ENCODE data around the gene VAMP5.
A peak's percentile ranks its signal among the peaks of the same experiment; 100 is the strongest.

VAMP5 gene

GRCh38 chr2:85540133-85540648 is 44.0 kb upstream of the VAMP5 start:
- H3K27me3 ChIP-seq (ENCODE audit: control insufficient read depth, low read length): no peaks in the 10 kb centered on the region
- peaks cover 37% of the 10 kb centered on the region for H3K4me1 ChIP-seq (ENCODE audit: control insufficient read depth, low read length)
- no peaks in the 10 kb centered on the region for H3K9me3 ChIP-seq (ENCODE audit: control insufficient read depth, insufficient read depth, low read length)
- no peaks in the 10 kb centered on the region for H3K9me2 ChIP-seq (replicated peaks; ENCODE audit: control insufficient read depth, low read length)
- H3K4me2 ChIP-seq (ENCODE audit: low read length): peak overlapping the region; percentile 98
- peaks cover 51% of the 10 kb centered on the region for H3F3A ChIP-seq (ENCODE audit: control insufficient read depth, insufficient read depth)
- peak overlapping the region; percentile 91 for H3K27ac ChIP-seq (ENCODE audit: low read depth, low read length)
- H4K20me1 ChIP-seq (ENCODE audit: control insufficient read depth, insufficient read depth, low read depth, low read length): peaks cover 34% of the 10 kb centered on the region
- peaks cover 80% of the 10 kb centered on the region for H3K36me3 ChIP-seq (ENCODE audit: control insufficient read depth, low read length)
- TF ChIP-seq EZH2phosphoT487 (IDR thresholded peaks at IDR 0.05; ENCODE audit: borderline replicate concordance, low read length) (no peak), CTCF (IDR thresholded peaks at IDR 0.05; ENCODE audit: low read depth, low read length, poor library complexity, severe bottlenecking) (no peak)
- peaks cover 68% of the 10 kb centered on the region for H3K79me2 ChIP-seq (ENCODE audit: control insufficient read depth, low read length)
- H3K4me3 ChIP-seq (ENCODE audit: low read length): peak overlapping the region; percentile 100

- H3K9me3 ChIP-seq (ENCODE audit: control insufficient read depth, insufficient read depth, low read length): no peaks in the 10 kb centered on the region
- peak overlapping the region; percentile 100 for H3K4me3 ChIP-seq (ENCODE audit: low read length)
- H3K4me2 ChIP-seq (ENCODE audit: low read length): peak overlapping the region; percentile 98
- H3K27me3 ChIP-seq (ENCODE audit: control insufficient read depth, low read length): no peaks in the 10 kb centered on the region
- H4K20me1 ChIP-seq (ENCODE audit: control insufficient read depth, insufficient read depth, low read depth, low read length): peaks cover 34% of the 10 kb centered on the region
- H3K9me2 ChIP-seq (replicated peaks; ENCODE audit: control insufficient read depth, low read length): no peaks in the 10 kb centered on the region
- TF ChIP-seq CTCF (IDR thresholded peaks at IDR 0.05; ENCODE audit: low read depth, low read length, poor library complexity, severe bottlenecking) (no peak), EZH2phosphoT487 (IDR thresholded peaks at IDR 0.05; ENCODE audit: borderline replicate concordance, low read length) (no peak)
- peaks cover 62% of the 10 kb centered on the region for H3F3A ChIP-seq (ENCODE audit: control insufficient read depth, insufficient read depth)
- peaks cover 90% of the 10 kb centered on the region for H3K36me3 ChIP-seq (ENCODE audit: control insufficient read depth, low read length)
- H3K79me2 ChIP-seq (ENCODE audit: control insufficient read depth, low read length): peaks cover 67% of the 10 kb centered on the region
- no peak overlapping the region for H3K27ac ChIP-seq (ENCODE audit: low read depth, low read length)
- H3K4me1 ChIP-seq (ENCODE audit: control insufficient read depth, low read length): peaks cover 37% of the 10 kb centered on the region
Observed at GRCh38 chr2:85541262-85541661, 43.0 kb upstream of the VAMP5 start.

GRCh38 chr2:85541753-85542457 is 42.3 kb upstream of the VAMP5 start:
- Histone ChIP-seq H3K4me1 (ENCODE audit: control insufficient read depth, low read length) (peaks cover 30% of the 10 kb centered on the region), H3K4me2 (ENCODE audit: low read length) (peak overlapping the region; percentile 98), H3F3A (ENCODE audit: control insufficient read depth, insufficient read depth) (peaks cover 68% of the 10 kb centered on the region), H3K79me2 (ENCODE audit: control insufficient read depth, low read length) (peaks cover 61% of the 10 kb centered on the region), H3K27me3 (ENCODE audit: control insufficient read depth, low read length) (no peaks in the 10 kb centered on the region), H3K9me2 (replicated peaks; ENCODE audit: control insufficient read depth, low read length) (no peaks in the 10 kb centered on the region), H3K36me3 (ENCODE audit: control insufficient read depth, low read length) (peaks cover 89% of the 10 kb centered on the region), H4K20me1 (ENCODE audit: control insufficient read depth, insufficient read depth, low read depth, low read length) (peaks cover 34% of the 10 kb centered on the region), H3K27ac (ENCODE audit: low read depth, low read length) (no peak overlapping the region), H3K4me3 (ENCODE audit: low read length) (peak overlapping the region; percentile 100), H3K9me3 (ENCODE audit: control insufficient read depth, insufficient read depth, low read length) (no peaks in the 10 kb centered on the region)
- TF ChIP-seq EZH2phosphoT487 (IDR thresholded peaks at IDR 0.05; ENCODE audit: borderline replicate concordance, low read length) (no peak), CTCF (IDR thresholded peaks at IDR 0.05; ENCODE audit: low read depth, low read length, poor library complexity, severe bottlenecking) (no peak)

Data from DOHH2 (cell line).